DOHH2 (cell line): Measurements from ENCODE around the gene PHKG2.

Experiments
- H3F3A ChIP-seq: fragments of 200-600 bp; sonication (generic), shearing (Covaris generic); 2 replicates; pipeline ENCODE4 v1.6.0; 2016; ENCODE audit warnings: antibody characterized with exemption, mild to moderate bottlenecking; ENCODE audit not compliant: control insufficient read depth, insufficient read depth
- H3K27ac ChIP-seq: fragments of 200-600 bp; sonication (generic); 2 replicates; pipeline ENCODE4 v1.5.1; 2014; ENCODE audit warnings: low read depth, mild to moderate bottlenecking, low read length, moderate library complexity
- H3K27me3 ChIP-seq: fragments of 200-600 bp; sonication (generic); 2 replicates; pipeline ENCODE4 v1.6.1; 2014; ENCODE audit warnings: mild to moderate bottlenecking, low read length, mixed read lengths; ENCODE audit not compliant: control insufficient read depth
- H3K36me3 ChIP-seq: fragments of 200-600 bp; sonication (generic); 2 replicates; pipeline ENCODE4 v1.6.1; 2014; ENCODE audit warnings: mild to moderate bottlenecking, low read length, moderate library complexity, mixed read lengths; ENCODE audit not compliant: control insufficient read depth
- H3K4me1 ChIP-seq: fragments of 200-600 bp; sonication (generic); 2 replicates; pipeline ENCODE4 v1.6.1; 2014; ENCODE audit warnings: mild to moderate bottlenecking, low read length, mixed read lengths; ENCODE audit not compliant: control insufficient read depth
- H3K4me2 ChIP-seq: fragments of 200-600 bp; sonication (generic); 2 replicates; pipeline ENCODE4 v1.6.0; 2014; ENCODE audit warnings: mild to moderate bottlenecking, low read length, moderate library complexity
- H3K4me3 ChIP-seq: fragments of 200-600 bp; sonication (generic); 2 replicates; pipeline ENCODE4 v1.5.1; 2014; ENCODE audit warnings: mild to moderate bottlenecking, low read length, mixed read lengths
- H3K79me2 ChIP-seq: fragments of 200-600 bp; sonication (generic); 2 replicates; pipeline ENCODE4 v1.6.1; 2014; ENCODE audit warnings: mild to moderate bottlenecking, low read length, mixed read lengths; ENCODE audit not compliant: control insufficient read depth
- H3K9me2 ChIP-seq: fragments of 200-600 bp; sonication (generic); replicated peaks from 2 replicates; pipeline ENCODE4 v1.6.1; 2014; ENCODE audit warnings: mild to moderate bottlenecking, low read length, mixed read lengths; ENCODE audit not compliant: control insufficient read depth
- H3K9me3 ChIP-seq: fragments of 200-600 bp; sonication (generic); 2 replicates; pipeline ENCODE4 v1.6.1; 2014; ENCODE audit warnings: antibody characterized with exemption, low read length, mixed read lengths; ENCODE audit not compliant: control insufficient read depth, insufficient read depth
- H4K20me1 ChIP-seq: fragments of 200-600 bp; sonication (generic); 2 replicates; pipeline ENCODE4 v1.6.0; 2014; ENCODE audit warnings: low read depth, mild to moderate bottlenecking, antibody characterized with exemption, low read length, moderate library complexity; ENCODE audit not compliant: control insufficient read depth, insufficient read depth
- EZH2phosphoT487 ChIP-seq: fragments of 200-600 bp; sonication (generic); IDR thresholded peaks from 2 replicates; pipeline ENCODE4 v1.6.1; 2017; ENCODE audit warnings: borderline replicate concordance, mild to moderate bottlenecking, antibody characterized with exemption, low read length, moderate library complexity, mixed read lengths
- TF ChIP-seq, protein P1 (sequence below): fragments of 200-600 bp; sonication (generic); IDR thresholded peaks from one replicate; pipeline ENCODE4 v1.5.1; 2014; ENCODE audit warnings: antibody characterized with exemption, mild to moderate bottlenecking, low read depth, low read length; ENCODE audit not compliant: poor library complexity, severe bottlenecking

The PHKG2 gene

GRCh38 chr16:30736995-30737793 is 11.0 kb upstream of the PHKG2 start:
- Histone ChIP-seq H3K4me3 (no peak overlapping the region), H3K9me2 (no peaks in the 10 kb centered on the region), H3K4me1 (no peaks in the 10 kb centered on the region), H3K4me2 (no peak overlapping the region), H3K79me2 (0 out of 2 replicates have a peak, but pooled peaks cover 2% of the 10 kb centered on the region), H4K20me1 (peaks cover 3% of the 10 kb centered on the region; the same call in 1 of the 2 replicates), H3F3A (no peaks in the 10 kb centered on the region), H3K9me3 (no peaks in the 10 kb centered on the region), H3K27me3 (no peaks in the 10 kb centered on the region), H3K36me3 (peaks cover 92% of the 10 kb centered on the region), H3K27ac (no peak overlapping the region)
- TF ChIP-seq EZH2phosphoT487: no peak
- TF ChIP-seq, protein P1, sequence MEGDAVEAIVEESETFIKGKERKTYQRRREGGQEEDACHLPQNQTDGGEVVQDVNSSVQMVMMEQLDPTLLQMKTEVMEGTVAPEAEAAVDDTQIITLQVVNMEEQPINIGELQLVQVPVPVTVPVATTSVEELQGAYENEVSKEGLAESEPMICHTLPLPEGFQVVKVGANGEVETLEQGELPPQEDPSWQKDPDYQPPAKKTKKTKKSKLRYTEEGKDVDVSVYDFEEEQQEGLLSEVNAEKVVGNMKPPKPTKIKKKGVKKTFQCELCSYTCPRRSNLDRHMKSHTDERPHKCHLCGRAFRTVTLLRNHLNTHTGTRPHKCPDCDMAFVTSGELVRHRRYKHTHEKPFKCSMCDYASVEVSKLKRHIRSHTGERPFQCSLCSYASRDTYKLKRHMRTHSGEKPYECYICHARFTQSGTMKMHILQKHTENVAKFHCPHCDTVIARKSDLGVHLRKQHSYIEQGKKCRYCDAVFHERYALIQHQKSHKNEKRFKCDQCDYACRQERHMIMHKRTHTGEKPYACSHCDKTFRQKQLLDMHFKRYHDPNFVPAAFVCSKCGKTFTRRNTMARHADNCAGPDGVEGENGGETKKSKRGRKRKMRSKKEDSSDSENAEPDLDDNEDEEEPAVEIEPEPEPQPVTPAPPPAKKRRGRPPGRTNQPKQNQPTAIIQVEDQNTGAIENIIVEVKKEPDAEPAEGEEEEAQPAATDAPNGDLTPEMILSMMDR: no peak

DNA sequence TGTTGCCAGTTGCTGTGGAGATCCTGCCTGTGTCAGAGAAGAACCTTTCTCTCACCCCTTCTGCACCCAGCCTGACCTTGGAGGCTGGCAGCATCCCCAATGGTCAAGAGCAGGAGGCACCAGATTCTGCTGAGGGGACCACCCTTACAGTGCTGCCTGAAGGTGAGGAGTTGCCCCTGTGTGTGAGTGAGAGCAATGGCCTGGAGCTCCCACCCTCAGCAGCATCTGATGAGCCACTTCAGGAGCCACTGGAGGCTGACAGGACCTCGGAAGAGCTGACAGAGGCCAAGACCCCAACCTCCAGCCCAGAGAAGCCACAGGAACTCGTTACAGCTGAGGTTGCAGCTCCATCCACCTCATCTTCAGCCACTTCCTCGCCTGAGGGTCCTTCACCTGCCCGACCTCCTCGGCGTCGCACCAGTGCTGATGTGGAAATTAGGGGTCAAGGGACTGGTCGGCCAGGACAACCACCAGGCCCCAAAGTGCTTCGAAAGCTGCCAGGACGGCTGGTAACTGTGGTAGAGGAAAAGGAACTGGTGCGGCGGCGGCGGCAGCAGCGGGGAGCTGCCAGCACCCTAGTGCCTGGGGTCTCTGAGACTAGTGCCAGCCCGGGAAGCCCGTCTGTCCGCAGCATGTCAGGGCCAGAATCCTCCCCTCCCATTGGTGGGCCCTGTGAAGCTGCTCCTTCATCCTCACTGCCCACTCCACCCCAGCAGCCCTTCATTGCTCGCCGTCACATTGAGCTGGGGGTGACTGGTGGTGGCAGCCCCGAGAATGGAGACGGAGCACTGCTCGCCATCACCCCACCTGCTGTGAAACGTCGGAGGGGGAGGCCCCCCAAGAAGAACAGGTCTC is 10.2 kb upstream of the PHKG2 start:
- Histone ChIP-seq H3K27ac (no peak overlapping the region), H3F3A (no peaks in the 10 kb centered on the region), H3K4me3 (no peak overlapping the region), H3K9me3 (no peaks in the 10 kb centered on the region), H3K4me2 (no peak overlapping the region), H3K36me3 (peaks cover 92% of the 10 kb centered on the region), H3K79me2 (0 out of 2 replicates have a peak, but pooled peaks cover 2% of the 10 kb centered on the region), H3K4me1 (no peaks in the 10 kb centered on the region), H3K27me3 (no peaks in the 10 kb centered on the region), H3K9me2 (no peaks in the 10 kb centered on the region), H4K20me1 (peaks cover 3% of the 10 kb centered on the region; the same call in 1 of the 2 replicates)
- TF ChIP-seq, protein P1: no peak

DNA sequence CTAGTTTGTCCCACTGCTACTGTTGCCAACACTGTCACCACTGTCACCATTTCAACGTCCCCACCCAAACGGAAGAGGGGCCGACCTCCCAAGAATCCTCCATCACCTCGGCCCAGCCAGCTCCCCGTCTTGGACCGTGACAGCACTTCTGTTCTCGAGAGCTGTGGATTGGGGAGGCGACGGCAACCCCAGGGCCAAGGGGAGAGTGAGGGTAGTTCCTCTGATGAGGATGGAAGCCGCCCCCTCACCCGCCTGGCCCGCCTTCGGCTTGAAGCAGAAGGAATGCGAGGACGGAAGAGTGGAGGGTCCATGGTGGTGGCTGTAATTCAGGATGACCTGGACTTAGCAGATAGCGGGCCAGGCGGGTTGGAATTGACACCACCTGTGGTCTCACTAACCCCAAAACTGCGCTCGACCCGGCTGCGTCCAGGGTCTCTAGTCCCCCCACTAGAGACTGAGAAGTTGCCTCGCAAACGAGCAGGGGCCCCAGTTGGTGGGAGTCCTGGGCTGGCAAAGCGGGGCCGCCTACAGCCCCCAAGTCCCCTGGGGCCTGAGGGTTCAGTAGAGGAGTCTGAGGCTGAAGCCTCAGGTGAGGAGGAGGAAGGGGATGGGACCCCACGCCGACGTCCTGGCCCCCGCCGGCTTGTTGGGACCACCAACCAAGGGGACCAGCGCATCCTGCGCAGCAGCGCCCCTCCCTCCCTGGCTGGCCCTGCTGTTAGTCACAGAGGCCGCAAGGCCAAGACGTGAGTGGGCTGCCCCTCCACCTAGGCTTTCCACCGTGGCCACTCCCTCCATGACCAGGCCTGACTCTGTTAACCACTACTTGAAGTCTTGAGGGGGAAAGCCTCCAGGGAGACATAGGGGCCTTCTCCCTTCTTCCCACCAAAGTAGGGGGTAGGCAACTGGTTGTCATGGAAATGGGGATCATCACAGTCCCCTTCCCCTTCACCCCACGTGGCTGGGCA is 9.0 kb upstream of the PHKG2 start:
- Histone ChIP-seq H3K4me2 (no peak overlapping the region), H3K36me3 (peaks cover 92% of the 10 kb centered on the region), H3K4me1 (no peaks in the 10 kb centered on the region), H3K4me3 (no peak overlapping the region), H3K27me3 (no peaks in the 10 kb centered on the region), H3K9me3 (no peaks in the 10 kb centered on the region), H3F3A (no peaks in the 10 kb centered on the region), H4K20me1 (peaks cover 2% of the 10 kb centered on the region; the same call in 1 of the 2 replicates), H3K9me2 (no peaks in the 10 kb centered on the region), H3K79me2 (0 out of 2 replicates have a peak, but pooled peaks cover 2% of the 10 kb centered on the region), H3K27ac (no peak overlapping the region)
- TF ChIP-seq, protein P1: no peak
- no peak for TF ChIP-seq EZH2phosphoT487
